Lower lobe of right lung (tissue), 2 donors: ENCODE data around the gene KCNJ10. TPM values are rescaled to one million over a fixed set of nuclear protein-coding genes. Genes with fewer than 3 reads are reported as not detected.

Experiments used
- ATAC-seq, 2 donors: fragments of 200-7000 bp; cut with Tn5 transposase; one replicate each; pipeline ENCODE4 v1.9.1; 2020 to 2022; ENCODE audit warnings: mild to moderate bottlenecking in 2 of 2, moderate library complexity in 2 of 2
- DNase-seq: peaks from one replicate; pipeline ENCODE4 v3.0.0-alpha.2; 2020
- H3K27ac ChIP-seq: fragments of 200-600 bp; one replicate; pipeline ENCODE4 v1.8.0; 2022
- H3K27me3 ChIP-seq: fragments of 200-600 bp; one replicate; pipeline ENCODE4 v1.8.0; 2022; ENCODE audit warnings: low read depth
- H3K36me3 ChIP-seq: fragments of 200-600 bp; one replicate; pipeline ENCODE4 v1.8.0; 2022; ENCODE audit warnings: mild to moderate bottlenecking
- H3K4me1 ChIP-seq: fragments of 200-600 bp; one replicate; pipeline ENCODE4 v1.8.0; 2022
- H3K4me3 ChIP-seq: fragments of 200-600 bp; one replicate; pipeline ENCODE4 v1.8.0; 2022; ENCODE audit warnings: mild to moderate bottlenecking
- H3K9me3 ChIP-seq: fragments of 200-600 bp; one replicate; pipeline ENCODE4 v1.8.0; 2022
- intact Hi-C: fragments of 100-400 bp; cut with DNase I; formaldehyde crosslinking; loops from one replicate; pipeline ENCODE4 v1.11.0; 2022
- total RNA-seq: library from RNA; stranded (reverse); fragmentation: NEBNext Ultra II Directional; extraction: Animal tissue kit (Norgen Biotek cat#: 25700); gene quantifications from one replicate; pipeline ENCODE4 v1.2.1, GENCODE V29; 2021
- TF ChIP-seq, protein P1 (sequence below): fragments of 200-600 bp; IDR thresholded peaks from one replicate; pipeline ENCODE4 v1.8.0; 2022; ENCODE audit warnings: antibody characterized with exemption, mild to moderate bottlenecking
- donor health status: DM: no; HTN: yes; CAD: no; lungs with severe emphysema.

Gene KCNJ10
- total RNA-seq, 1 donor from 2014 or later: 0.15 TPM

DNA sequence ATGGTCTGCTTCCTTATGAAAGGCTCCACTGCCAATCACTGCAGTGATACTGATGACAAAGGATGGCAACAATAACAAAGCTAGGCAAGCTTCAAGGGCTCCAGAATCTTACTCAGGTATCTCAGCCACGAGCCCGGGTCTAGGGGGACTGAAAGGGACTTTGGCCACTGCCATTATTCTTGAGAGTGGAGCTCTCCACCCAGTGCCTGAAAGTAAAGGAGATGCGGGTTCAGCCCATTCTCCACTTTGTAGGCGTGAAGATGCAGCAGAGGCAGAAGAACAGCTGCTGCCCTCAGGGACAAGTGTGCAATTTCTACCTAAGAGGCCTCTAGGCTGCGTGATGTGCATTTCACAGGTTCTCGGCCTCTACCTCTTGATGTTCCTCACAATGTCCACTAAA lies 84.5 kb downstream of the KCNJ10 start:
- intact Hi-C loops: no loop called here
- Histone ChIP-seq H3K36me3 (no peaks in the 10 kb centered on the region), H3K4me1 (no peaks in the 10 kb centered on the region), H3K4me3 (no peak overlapping the region), H3K27ac (no peak overlapping the region), H3K27me3 (no peaks in the 10 kb centered on the region), H3K9me3 (no peaks in the 10 kb centered on the region)
- no peak for DNase-seq
- ATAC-seq: no peak
- TF ChIP-seq, protein P1, sequence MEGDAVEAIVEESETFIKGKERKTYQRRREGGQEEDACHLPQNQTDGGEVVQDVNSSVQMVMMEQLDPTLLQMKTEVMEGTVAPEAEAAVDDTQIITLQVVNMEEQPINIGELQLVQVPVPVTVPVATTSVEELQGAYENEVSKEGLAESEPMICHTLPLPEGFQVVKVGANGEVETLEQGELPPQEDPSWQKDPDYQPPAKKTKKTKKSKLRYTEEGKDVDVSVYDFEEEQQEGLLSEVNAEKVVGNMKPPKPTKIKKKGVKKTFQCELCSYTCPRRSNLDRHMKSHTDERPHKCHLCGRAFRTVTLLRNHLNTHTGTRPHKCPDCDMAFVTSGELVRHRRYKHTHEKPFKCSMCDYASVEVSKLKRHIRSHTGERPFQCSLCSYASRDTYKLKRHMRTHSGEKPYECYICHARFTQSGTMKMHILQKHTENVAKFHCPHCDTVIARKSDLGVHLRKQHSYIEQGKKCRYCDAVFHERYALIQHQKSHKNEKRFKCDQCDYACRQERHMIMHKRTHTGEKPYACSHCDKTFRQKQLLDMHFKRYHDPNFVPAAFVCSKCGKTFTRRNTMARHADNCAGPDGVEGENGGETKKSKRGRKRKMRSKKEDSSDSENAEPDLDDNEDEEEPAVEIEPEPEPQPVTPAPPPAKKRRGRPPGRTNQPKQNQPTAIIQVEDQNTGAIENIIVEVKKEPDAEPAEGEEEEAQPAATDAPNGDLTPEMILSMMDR: no peak

DNA sequence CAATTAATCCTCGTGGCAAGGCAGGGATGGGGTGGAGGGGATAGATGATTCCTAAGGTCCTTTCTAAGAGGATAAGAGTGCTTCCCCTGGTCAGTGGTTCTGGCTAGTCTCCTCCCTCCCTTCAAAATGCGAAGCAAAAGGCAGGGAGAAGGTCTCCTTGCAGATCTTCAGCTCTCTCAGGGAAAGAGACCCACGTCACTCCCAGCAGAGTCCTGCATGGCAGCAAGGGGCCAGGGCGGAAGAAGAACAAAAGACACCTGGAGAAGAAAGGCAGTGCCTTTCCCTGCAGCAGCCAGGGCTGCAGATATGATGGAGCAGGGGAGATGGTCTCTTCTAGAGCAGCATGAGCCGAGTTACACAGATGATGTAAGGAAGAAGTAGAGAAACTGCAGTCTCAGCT lies 86.3 kb downstream of the KCNJ10 start:
- Histone ChIP-seq H3K4me1 (no peaks in the 10 kb centered on the region), H3K4me3 (no peak overlapping the region), H3K27ac (no peak overlapping the region), H3K9me3 (no peaks in the 10 kb centered on the region), H3K36me3 (no peaks in the 10 kb centered on the region), H3K27me3 (no peaks in the 10 kb centered on the region)
- DNase-seq (no peak), ATAC-seq (no peak)
- intact Hi-C loops: no loop called here
- TF ChIP-seq, protein P1: no peak

- intact Hi-C loops: no loop called here
- Histone ChIP-seq H3K27me3 (no peaks in the 10 kb centered on the region), H3K36me3 (no peaks in the 10 kb centered on the region), H3K4me3 (no peak overlapping the region), H3K27ac (no peak overlapping the region), H3K4me1 (no peaks in the 10 kb centered on the region), H3K9me3 (no peaks in the 10 kb centered on the region)
- no peak for ATAC-seq
- TF ChIP-seq, protein P1: no peak
- DNase-seq: no peak
Measured at GRCh38 chr1:159982280-159982679, 87.7 kb downstream of the KCNJ10 start.

- intact Hi-C loops: no loop called here
- H3K4me3 ChIP-seq: no peak overlapping the region
- DNase-seq (no peak), ATAC-seq (no peak)
- H3K36me3 ChIP-seq: no peaks in the 10 kb centered on the region
- no peak overlapping the region for H3K27ac ChIP-seq
- no peaks in the 10 kb centered on the region for H3K9me3 ChIP-seq
- H3K4me1 ChIP-seq: no peaks in the 10 kb centered on the region
- H3K27me3 ChIP-seq: no peaks in the 10 kb centered on the region
- TF ChIP-seq, protein P1: no peak
Measured at GRCh38 chr1:159981351-159982055, 88.5 kb downstream of the KCNJ10 start.

DNA sequence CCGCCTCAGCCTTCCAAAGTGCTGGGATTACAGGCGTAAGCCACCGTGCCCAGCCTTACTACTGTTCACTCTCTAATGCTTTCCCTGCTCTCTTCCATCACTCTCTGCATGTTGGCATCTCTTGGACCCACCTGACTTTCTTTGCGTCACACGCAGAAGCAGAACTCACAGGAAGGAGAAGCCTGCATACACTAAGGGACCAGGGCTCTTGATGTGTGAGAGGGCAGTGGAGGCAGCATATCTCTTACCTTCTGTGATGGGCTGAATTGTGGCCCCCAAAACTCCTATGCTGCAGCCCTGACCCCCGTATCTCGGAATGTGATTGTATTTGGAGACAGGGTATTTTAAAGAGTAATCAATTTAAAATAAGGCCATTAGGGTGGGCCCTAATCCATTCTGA lies 89.2 kb downstream of the KCNJ10 start:
- Histone ChIP-seq H3K27ac (no peak overlapping the region), H3K4me3 (no peak overlapping the region), H3K4me1 (no peaks in the 10 kb centered on the region), H3K9me3 (no peaks in the 10 kb centered on the region), H3K36me3 (no peaks in the 10 kb centered on the region), H3K27me3 (no peaks in the 10 kb centered on the region)
- TF ChIP-seq, protein P1: no peak
- intact Hi-C loops: no loop called here
- ATAC-seq: no peak
- DNase-seq: no peak
